OCI-LY3 (cell line): ENCODE results near the gene MSX2.

Source experiments
- H2AFZ ChIP-seq: fragments of 200-600, 300-600 bp; shearing (Covaris generic); 2 replicates; pipeline ENCODE4 v1.6.0; 2014; ENCODE audit warnings: antibody characterized with exemption, low read depth, low read length
- H3K27ac ChIP-seq: fragments of 200-600, 300-600 bp; sonication (generic); 2 replicates; pipeline ENCODE4 v1.5.1; 2014; ENCODE audit warnings: mild to moderate bottlenecking, low read length, moderate library complexity, mixed read lengths
- H3K27me3 ChIP-seq: fragments of 200-600, 300-600 bp; sonication (generic); 2 replicates; pipeline ENCODE4 v1.6.1; 2014; ENCODE audit warnings: low read depth, low read length, mixed read lengths
- H3K36me3 ChIP-seq: fragments of 200-600, 300-600 bp; sonication (generic); replicated peaks from 2 replicates; pipeline ENCODE3; 2014; ENCODE audit warnings: low read depth, low read length, mixed read lengths
- H3K4me1 ChIP-seq: fragments of 300-600, 200-600 bp; sonication (generic); 2 replicates; pipeline ENCODE4 v1.6.1; 2014; ENCODE audit warnings: low read length, mixed read lengths
- H3K4me2 ChIP-seq: fragments of 200-600, 300-600 bp; sonication (generic); 2 replicates; pipeline ENCODE4 v1.6.1; 2014; ENCODE audit warnings: low read length, mixed read lengths
- H3K4me3 ChIP-seq: fragments of 300-600, 200-600 bp; sonication (generic); 2 replicates; pipeline ENCODE4 v1.5.1; 2014; ENCODE audit warnings: antibody characterized with exemption, mild to moderate bottlenecking, low read length, moderate library complexity
- H3K79me2 ChIP-seq: fragments of 300-600, 200-600 bp; shearing (Covaris generic); 2 replicates; pipeline ENCODE4 v1.6.1; 2014; ENCODE audit warnings: mild to moderate bottlenecking, low read length, mixed read lengths
- H3K9ac ChIP-seq: fragments of 300-600, 200-600 bp; shearing (Covaris generic); 2 replicates; pipeline ENCODE4 v1.6.0; 2014; ENCODE audit warnings: mild to moderate bottlenecking, low read length, moderate library complexity
- H3K9me3 ChIP-seq: fragments of 200-600, 300-600 bp; shearing (Covaris generic); 2 replicates; pipeline ENCODE4 v1.6.1; 2014; ENCODE audit warnings: low read length, mixed read lengths; ENCODE audit not compliant: insufficient read depth
- H4K20me1 ChIP-seq: fragments of 200-600, 300-600 bp; sonication (generic); 2 replicates; pipeline ENCODE4 v1.6.1; 2016; ENCODE audit warnings: low read length, mixed read lengths; ENCODE audit not compliant: insufficient read depth
- CTCF ChIP-seq: fragments of 200-600, 300-600 bp; sonication (generic); IDR thresholded peaks from 2 replicates; pipeline ENCODE4 v1.5.1; 2014; ENCODE audit warnings: antibody characterized with exemption, low read length, low read depth
- EZH2phosphoT487 ChIP-seq: fragments of 200-600 bp; shearing (Covaris generic); IDR thresholded peaks from 2 replicates; pipeline ENCODE4 v1.6.1; 2018; ENCODE audit warnings: antibody characterized with exemption, mixed run types, low read depth

Gene MSX2

DNA sequence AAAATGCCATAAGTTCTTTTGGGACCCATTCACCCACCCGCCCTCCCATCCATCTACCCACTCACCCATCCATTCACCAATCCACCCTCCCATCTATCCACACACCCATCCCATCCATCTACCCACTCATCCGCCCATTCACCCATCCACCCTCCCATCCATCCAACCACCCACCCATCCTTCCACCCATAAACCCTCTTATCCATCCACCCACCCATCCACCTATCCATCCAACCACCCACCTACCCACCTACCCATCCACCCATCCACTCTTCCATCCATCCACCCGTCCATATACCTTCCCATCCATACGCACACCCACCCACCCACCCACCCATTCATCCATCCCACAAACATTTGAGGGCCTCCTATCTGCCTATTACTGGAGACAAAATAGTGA lies 43.3 kb downstream of the MSX2 start:
- H3K4me1 ChIP-seq: no peaks in the 10 kb centered on the region
- no peak for TF ChIP-seq CTCF
- TF ChIP-seq EZH2phosphoT487: no peak

GRCh38 chr5:174769005-174769404 lies 44.6 kb downstream of the MSX2 start:
- H3K4me1 ChIP-seq: no peaks in the 10 kb centered on the region
- no peak for TF ChIP-seq EZH2phosphoT487
- H3K27me3 ChIP-seq: no peaks in the 10 kb centered on the region
- no peaks in the 10 kb centered on the region for H3K36me3 ChIP-seq
- no peak overlapping the region for H2AFZ ChIP-seq
- no peak overlapping the region for H3K27ac ChIP-seq
- no peak overlapping the region for H3K4me3 ChIP-seq
- H3K79me2 ChIP-seq: no peaks in the 10 kb centered on the region
- no peaks in the 10 kb centered on the region for H4K20me1 ChIP-seq
- H3K4me2 ChIP-seq: no peak overlapping the region
- H3K9me3 ChIP-seq: no peaks in the 10 kb centered on the region
- H3K9ac ChIP-seq: no peak overlapping the region

More for the DNA sequence above, 43.3 kb downstream of the MSX2 start:
- Histone ChIP-seq H3K9me3 (no peaks in the 10 kb centered on the region), H3K27ac (no peak overlapping the region), H3K36me3 (no peaks in the 10 kb centered on the region), H3K27me3 (no peaks in the 10 kb centered on the region), H3K4me2 (no peak overlapping the region), H3K79me2 (no peaks in the 10 kb centered on the region), H3K4me3 (no peak overlapping the region), H2AFZ (no peak overlapping the region), H3K9ac (no peak overlapping the region), H4K20me1 (no peaks in the 10 kb centered on the region)

GRCh38 chr5:174773371-174773770 lies 49.0 kb downstream of the MSX2 start:
- Histone ChIP-seq H3K36me3 (no peaks in the 10 kb centered on the region), H2AFZ (no peak overlapping the region)

GRCh38 chr5:174775081-174775480 lies 50.7 kb downstream of the MSX2 start:
- no peaks in the 10 kb centered on the region for H3K36me3 ChIP-seq
- no peak overlapping the region for H3K4me3 ChIP-seq
- no peak overlapping the region for H3K4me2 ChIP-seq
- H3K27ac ChIP-seq: no peak overlapping the region
- no peaks in the 10 kb centered on the region for H4K20me1 ChIP-seq
- no peak for TF ChIP-seq EZH2phosphoT487
- TF ChIP-seq CTCF: no peak
- no peaks in the 10 kb centered on the region for H3K9me3 ChIP-seq
- H3K4me1 ChIP-seq: no peaks in the 10 kb centered on the region
- H3K27me3 ChIP-seq: no peaks in the 10 kb centered on the region
- H2AFZ ChIP-seq: no peak overlapping the region
- H3K9ac ChIP-seq: no peak overlapping the region
- H3K79me2 ChIP-seq: no peaks in the 10 kb centered on the region

More at GRCh38 chr5:174773371-174773770, 49.0 kb downstream of the MSX2 start:
- no peaks in the 10 kb centered on the region for H3K4me1 ChIP-seq
- no peak overlapping the region for H3K27ac ChIP-seq
- no peak overlapping the region for H3K4me3 ChIP-seq
- no peak overlapping the region for H3K9ac ChIP-seq
- H3K9me3 ChIP-seq: no peaks in the 10 kb centered on the region
- H3K79me2 ChIP-seq: no peaks in the 10 kb centered on the region
- no peaks in the 10 kb centered on the region for H4K20me1 ChIP-seq
- no peak for TF ChIP-seq EZH2phosphoT487
- no peak for TF ChIP-seq CTCF
- no peak overlapping the region for H3K4me2 ChIP-seq
- no peaks in the 10 kb centered on the region for H3K27me3 ChIP-seq

DNA sequence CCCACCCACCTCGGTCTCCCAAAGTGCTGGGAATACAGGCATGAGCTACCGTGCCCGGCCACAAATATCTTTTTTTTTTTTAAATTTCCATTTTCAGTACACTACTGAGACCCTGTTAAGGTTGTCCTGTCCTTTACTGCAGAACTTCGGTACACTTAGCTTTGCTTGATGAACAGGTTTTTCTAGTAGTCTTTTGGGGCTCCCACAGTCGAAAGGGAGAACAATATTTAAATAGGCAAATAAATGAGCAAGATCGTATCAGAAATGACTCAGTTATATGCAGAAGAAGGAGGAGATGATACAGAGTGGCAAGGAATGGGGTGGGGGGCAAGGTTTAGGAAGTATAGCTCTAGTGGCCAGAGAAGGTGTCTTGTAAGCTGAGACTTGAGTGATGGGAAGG lies 52.7 kb downstream of the MSX2 start:
- H2AFZ ChIP-seq: no peak overlapping the region
- H3K27ac ChIP-seq: no peak overlapping the region
- no peak overlapping the region for H3K4me2 ChIP-seq
- H3K9ac ChIP-seq: no peak overlapping the region
- no peak overlapping the region for H3K4me3 ChIP-seq
- H3K4me1 ChIP-seq: no peaks in the 10 kb centered on the region
- no peaks in the 10 kb centered on the region for H3K9me3 ChIP-seq
- no peak for TF ChIP-seq CTCF
- TF ChIP-seq EZH2phosphoT487: no peak
- H3K36me3 ChIP-seq: no peaks in the 10 kb centered on the region
- H3K27me3 ChIP-seq: no peaks in the 10 kb centered on the region
- H4K20me1 ChIP-seq: no peaks in the 10 kb centered on the region
- no peaks in the 10 kb centered on the region for H3K79me2 ChIP-seq
